GM13976 (cell line): Measurements from ENCODE around the gene TEDC2.

Experiments used
- DNase-seq: peaks from one replicate; pipeline ENCODE4 v3.0.0; 2012; ENCODE audit warnings: low spot score
- in situ Hi-C: fragments of 300-500 bp; cut with MboI; formaldehyde crosslinking; loops from one replicate; pipeline ENCODE4 v1.12.0; 2022; ENCODE audit warnings: low sequenced_read_pairs, mixed read lengths, inconsistent platforms; ENCODE audit not compliant: unreplicated experiment
- TF ChIP-seq, protein P1 (sequence below): IDR thresholded peaks from 2 replicates; pipeline ENCODE4 v1.5.1; 2012; ENCODE audit warnings: borderline replicate concordance, mild to moderate bottlenecking; ENCODE audit not compliant: insufficient read depth; ENCODE audit errors: extremely low read depth, missing control alignments, control extremely low read depth

TEDC2 gene

DNA sequence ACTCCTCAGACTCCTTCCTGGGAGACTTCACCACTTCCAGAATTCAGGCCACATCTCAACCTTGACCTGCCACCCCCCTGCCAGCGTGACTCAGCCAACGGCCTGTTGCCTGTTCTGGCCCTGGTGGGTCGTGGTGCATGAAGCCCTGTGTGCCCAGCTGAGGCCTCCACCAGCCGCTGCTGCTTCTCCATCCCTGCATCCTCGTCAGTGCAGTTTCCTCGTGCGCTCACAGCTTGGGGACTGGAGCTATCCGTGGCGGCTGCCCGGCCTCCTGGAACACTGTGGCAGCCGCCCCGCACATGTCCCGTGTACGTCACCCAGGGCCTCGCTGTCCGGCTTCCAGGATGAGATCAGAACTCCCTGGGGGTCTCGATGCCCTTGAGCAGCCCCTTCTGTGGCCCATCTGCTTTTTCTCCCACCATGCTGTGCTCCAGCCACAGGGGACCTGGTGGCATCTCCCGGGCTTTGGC lies 8.0 kb upstream of the TEDC2 start:
- no peak for DNase-seq
- in situ Hi-C loops: no loop called here

DNA sequence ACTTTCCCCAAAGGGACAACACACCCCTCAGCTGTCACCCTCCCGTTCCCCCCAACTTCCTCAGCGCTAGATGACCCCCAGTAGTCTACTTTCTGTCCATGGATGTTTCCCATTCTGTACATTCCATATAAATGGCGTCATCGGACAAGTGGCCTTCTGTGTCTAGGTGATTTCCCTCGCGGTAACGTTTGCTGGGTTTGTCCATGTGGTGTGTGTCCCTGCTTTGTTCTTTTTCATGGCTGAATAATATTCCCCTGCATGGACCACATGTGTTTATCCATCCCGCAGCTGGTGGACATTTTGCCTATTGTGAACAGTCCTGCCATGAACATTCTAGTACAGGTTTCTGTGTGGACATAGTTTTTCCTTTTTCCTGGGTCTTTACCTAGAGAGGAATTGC lies 7.3 kb upstream of the TEDC2 start:
- in situ Hi-C loops: no loop called here

More for the DNA sequence above, 8.0 kb upstream of the TEDC2 start:
- TF ChIP-seq, protein P1, sequence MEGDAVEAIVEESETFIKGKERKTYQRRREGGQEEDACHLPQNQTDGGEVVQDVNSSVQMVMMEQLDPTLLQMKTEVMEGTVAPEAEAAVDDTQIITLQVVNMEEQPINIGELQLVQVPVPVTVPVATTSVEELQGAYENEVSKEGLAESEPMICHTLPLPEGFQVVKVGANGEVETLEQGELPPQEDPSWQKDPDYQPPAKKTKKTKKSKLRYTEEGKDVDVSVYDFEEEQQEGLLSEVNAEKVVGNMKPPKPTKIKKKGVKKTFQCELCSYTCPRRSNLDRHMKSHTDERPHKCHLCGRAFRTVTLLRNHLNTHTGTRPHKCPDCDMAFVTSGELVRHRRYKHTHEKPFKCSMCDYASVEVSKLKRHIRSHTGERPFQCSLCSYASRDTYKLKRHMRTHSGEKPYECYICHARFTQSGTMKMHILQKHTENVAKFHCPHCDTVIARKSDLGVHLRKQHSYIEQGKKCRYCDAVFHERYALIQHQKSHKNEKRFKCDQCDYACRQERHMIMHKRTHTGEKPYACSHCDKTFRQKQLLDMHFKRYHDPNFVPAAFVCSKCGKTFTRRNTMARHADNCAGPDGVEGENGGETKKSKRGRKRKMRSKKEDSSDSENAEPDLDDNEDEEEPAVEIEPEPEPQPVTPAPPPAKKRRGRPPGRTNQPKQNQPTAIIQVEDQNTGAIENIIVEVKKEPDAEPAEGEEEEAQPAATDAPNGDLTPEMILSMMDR: no peak

DNA sequence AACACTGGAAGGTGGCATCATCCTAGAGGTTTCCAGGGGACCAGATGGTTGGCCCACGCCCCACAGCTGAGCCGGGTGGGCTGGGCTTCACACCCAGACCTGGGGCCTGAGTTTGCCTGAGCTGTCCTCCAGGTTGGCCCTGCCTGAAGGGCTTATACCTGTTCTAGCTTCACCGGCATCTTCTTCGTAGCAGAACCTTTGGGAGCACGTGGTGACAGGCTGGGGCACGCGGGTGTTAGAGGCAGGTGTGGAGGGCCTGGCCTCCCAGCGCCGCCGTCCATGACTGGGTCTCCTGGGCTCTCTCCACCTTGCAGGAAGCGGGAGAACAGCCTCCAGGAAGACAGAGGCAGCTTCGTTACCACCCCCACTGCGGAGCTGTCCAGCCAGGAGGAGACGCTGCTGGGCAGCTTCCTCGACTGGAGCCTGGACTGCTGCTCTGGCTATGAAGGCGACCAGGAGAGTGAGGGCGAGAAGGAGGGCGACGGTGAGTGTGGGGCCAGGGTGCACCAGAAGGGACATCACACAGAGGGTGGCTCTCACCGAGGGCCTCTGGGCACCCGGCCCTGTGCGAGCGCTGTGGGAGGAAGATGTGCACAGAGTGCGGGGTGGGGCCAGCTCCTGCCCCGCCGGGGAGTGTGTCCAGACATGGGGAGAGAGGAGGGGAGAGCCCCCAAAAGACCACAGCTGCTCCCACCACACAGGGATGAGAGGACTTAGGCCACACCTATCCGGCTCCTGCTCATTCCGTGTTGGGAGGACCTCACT lies 4.6 kb upstream of the TEDC2 start:
- DNase-seq: no peak
- in situ Hi-C loops: no loop called here
- TF ChIP-seq, protein P1: no peak

More for the DNA sequence above, 7.3 kb upstream of the TEDC2 start:
- no peak for DNase-seq
- TF ChIP-seq, protein P1: no peak

DNA sequence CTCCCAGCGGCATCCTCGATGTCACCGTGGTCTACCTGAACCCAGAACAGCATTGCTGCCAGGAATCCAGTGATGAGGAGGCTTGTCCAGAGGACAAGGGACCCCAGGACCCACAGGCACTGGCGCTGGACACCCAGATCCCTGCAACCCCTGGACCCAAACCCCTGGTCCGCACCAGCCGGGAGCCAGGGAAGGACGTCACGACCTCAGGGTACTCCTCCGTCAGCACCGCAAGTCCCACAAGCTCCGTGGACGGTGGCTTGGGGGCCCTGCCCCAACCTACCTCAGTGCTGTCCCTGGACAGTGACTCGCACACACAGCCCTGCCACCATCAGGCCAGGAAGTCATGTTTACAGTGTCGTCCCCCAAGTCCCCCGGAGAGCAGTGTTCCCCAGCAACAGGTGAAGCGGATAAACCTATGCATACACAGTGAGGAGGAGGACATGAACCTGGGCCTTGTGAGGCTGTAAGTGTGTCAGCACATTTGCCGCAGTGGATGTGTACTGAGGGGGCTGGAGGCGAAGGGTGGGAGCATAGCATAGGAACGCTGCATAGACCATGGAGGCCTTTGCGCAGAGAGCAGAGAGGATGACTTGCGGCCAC lies 3.3 kb upstream of the TEDC2 start:
- TF ChIP-seq, protein P1: no peak
- no peak for DNase-seq
- in situ Hi-C loops: no loop called here

DNA sequence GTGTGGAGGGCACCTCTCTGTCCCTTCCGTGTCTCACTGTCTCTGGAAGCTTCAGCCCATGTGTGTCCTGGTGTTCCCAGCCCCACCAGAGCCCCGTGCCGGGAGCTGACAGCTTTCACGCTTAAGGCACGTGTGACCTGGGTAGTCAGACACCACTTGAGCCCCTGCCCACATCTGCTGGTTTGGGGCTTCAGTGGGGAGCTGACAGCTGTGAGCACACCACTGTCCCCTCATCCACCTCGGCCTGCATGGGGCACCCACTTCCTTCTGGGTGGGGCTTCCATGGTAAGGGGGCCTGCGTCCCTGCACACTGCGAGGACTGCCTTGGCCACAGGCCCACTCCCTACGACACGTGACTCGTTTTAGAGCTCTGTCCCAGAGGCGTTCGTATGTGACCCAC lies 2.6 kb upstream of the TEDC2 start:
- TF ChIP-seq, protein P1: no peak
- in situ Hi-C loops: no loop called here
- DNase-seq: no peak

DNA sequence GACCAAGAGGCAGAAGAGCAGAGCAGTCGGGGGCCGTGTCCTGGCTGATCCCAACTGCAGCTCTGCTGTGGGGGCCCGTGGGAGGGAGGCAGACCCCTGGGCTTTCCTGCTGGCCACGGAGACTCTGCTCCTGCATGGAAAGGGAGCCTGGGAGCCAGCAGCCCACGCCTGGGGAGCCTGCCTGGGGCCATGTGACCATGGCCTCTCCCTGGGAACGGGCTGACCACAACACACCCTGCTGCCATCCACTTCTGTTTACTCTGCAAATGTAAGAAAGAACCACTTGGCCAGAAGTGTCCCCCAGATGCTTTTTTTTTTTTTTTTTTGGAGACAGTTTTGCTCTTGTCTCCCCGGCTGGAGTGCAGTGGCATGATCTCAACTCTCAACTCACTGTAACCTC lies 2.0 kb upstream of the TEDC2 start:
- no peak for DNase-seq
- in situ Hi-C loops: no loop called here
- TF ChIP-seq, protein P1: no peak
